Left ventricle myocardium inferior (tissue), 1 donor: Measurements from ENCODE around the gene LTBP1. TPM values are rescaled to one million over a fixed set of nuclear protein-coding genes. Genes with fewer than 3 reads are reported as not detected.

Experiments
- DNase-seq: peaks from one replicate; pipeline ENCODE4 v3.0.0-alpha.2; 2020
- H3K27ac ChIP-seq: fragments of 200-600 bp; replicated peaks from 2 replicates; pipeline ENCODE4 v1.8.0; 2021
- H3K27me3 ChIP-seq: fragments of 200-600 bp; 2 replicates; pipeline ENCODE4 v1.8.0; 2021; ENCODE audit warnings: low read depth
- H3K36me3 ChIP-seq: fragments of 200-600 bp; 2 replicates; pipeline ENCODE4 v1.8.0; 2021
- H3K4me1 ChIP-seq: fragments of 200-600 bp; 2 replicates; pipeline ENCODE4 v1.8.0; 2021
- H3K4me3 ChIP-seq: fragments of 200-600 bp; 2 replicates; pipeline ENCODE4 v1.8.0; 2021; ENCODE audit warnings: mild to moderate bottlenecking, moderate library complexity
- H3K9me3 ChIP-seq: fragments of 200-600 bp; replicated peaks from 2 replicates; pipeline ENCODE4 v1.8.0; 2021
- CTCF ChIP-seq: fragments of 200-600 bp; IDR thresholded peaks from 2 replicates; pipeline ENCODE4 v1.8.0; 2021; ENCODE audit warnings: antibody characterized with exemption, mild to moderate bottlenecking, borderline replicate concordance
- intact Hi-C: fragments of 100-400 bp; cut with micrococcal nuclease; formaldehyde crosslinking; loops from one replicate; pipeline ENCODE4 v1.11.0; 2022
- total RNA-seq: library from RNA; stranded (reverse); fragmentation: NEBNext Ultra II Directional; extraction: Animal tissue kit (Norgen Biotek cat#: 25700); gene quantifications from one replicate; pipeline ENCODE4 v1.2.1, GENCODE V29; 2021
- donor health status: DM: no; HTN: yes; CAD: no; lungs with severe emphysema.

LTBP1 gene
- total RNA-seq, 1 donor from 2014 or later, result 88.9 TPM

GRCh38 chr2:32902986-32903385 is 43.8 kb upstream of the LTBP1 start:
- no peak for TF ChIP-seq CTCF
- H3K27me3 ChIP-seq, result no peaks in the 10 kb centered on the region
- H3K9me3 ChIP-seq, result no peaks in the 10 kb centered on the region
- H3K4me1 ChIP-seq, result no peaks in the 10 kb centered on the region
- H3K4me3 ChIP-seq, result no peak overlapping the region
- no peak overlapping the region for H3K27ac ChIP-seq
- DNase-seq, result no peak
- intact Hi-C loops, result no loop called here
- H3K36me3 ChIP-seq, result no peaks in the 10 kb centered on the region

GRCh38 chr2:32904074-32904473 is 42.7 kb upstream of the LTBP1 start:
- TF ChIP-seq CTCF, result no peak
- no peak for DNase-seq
- Histone ChIP-seq H3K4me3 (no peak overlapping the region), H3K4me1 (no peaks in the 10 kb centered on the region), H3K9me3 (no peaks in the 10 kb centered on the region), H3K27ac (no peak overlapping the region), H3K36me3 (no peaks in the 10 kb centered on the region), H3K27me3 (no peaks in the 10 kb centered on the region)
- intact Hi-C loops, result no loop called here

- intact Hi-C loops, result no loop called here
- Histone ChIP-seq H3K36me3 (no peaks in the 10 kb centered on the region), H3K9me3 (no peaks in the 10 kb centered on the region), H3K4me1 (no peaks in the 10 kb centered on the region), H3K4me3 (no peak overlapping the region), H3K27me3 (no peaks in the 10 kb centered on the region), H3K27ac (no peak overlapping the region)
- DNase-seq, result no peak
- TF ChIP-seq CTCF, result no peak
Measured at GRCh38 chr2:32904751-32905150, 42.0 kb upstream of the LTBP1 start.

- Histone ChIP-seq H3K9me3 (no peaks in the 10 kb centered on the region), H3K4me3 (no peak overlapping the region), H3K36me3 (no peaks in the 10 kb centered on the region), H3K4me1 (no peaks in the 10 kb centered on the region), H3K27ac (no peak overlapping the region), H3K27me3 (no peaks in the 10 kb centered on the region)
- TF ChIP-seq CTCF, result no peak
- no peak for DNase-seq
- intact Hi-C loops, result no loop called here
Measured at GRCh38 chr2:32905270-32905669, 41.5 kb upstream of the LTBP1 start.

GRCh38 chr2:32910883-32911598 is 35.7 kb upstream of the LTBP1 start:
- H3K27ac ChIP-seq, result no peak overlapping the region
- H3K36me3 ChIP-seq, result no peaks in the 10 kb centered on the region
- DNase-seq, result no peak
- no peaks in the 10 kb centered on the region for H3K27me3 ChIP-seq
- intact Hi-C loops, result no loop called here
- H3K4me3 ChIP-seq, result no peak overlapping the region
- no peaks in the 10 kb centered on the region for H3K4me1 ChIP-seq
- no peak for TF ChIP-seq CTCF
- no peaks in the 10 kb centered on the region for H3K9me3 ChIP-seq
